K562 (cell line): ENCODE measurements around the gene TEX264. TPM values are rescaled to one million over a fixed set of nuclear protein-coding genes. Genes with fewer than 3 reads are reported as not detected.

Source experiments
- BRD4 ChIP-seq: fragments of 200-600 bp; sonication (generic); IDR thresholded peaks from 2 replicates; pipeline ENCODE4 v1.6.1; 2017; ENCODE audit warnings: inconsistent platforms
- RERE ChIP-seq: sonication (generic); formaldehyde crosslinking; IDR thresholded peaks from 2 replicates; pipeline ENCODE4 v1.8.0; 2023; ENCODE audit warnings: missing genetic modification reagents, mild to moderate bottlenecking, borderline replicate concordance
- TCFL5 ChIP-seq: fragments of 250-450 bp; sonication (Bioruptor Pico); conservative IDR thresholded peaks from 2 replicates; pipeline ENCODE4 v1.6.1; 2021; ENCODE audit warnings: mild to moderate bottlenecking, moderate library complexity, matching md5 sums
- ZBTB49 ChIP-seq: sonication (generic); formaldehyde crosslinking; IDR thresholded peaks from 2 replicates; pipeline ENCODE4 v1.8.0; 2022; ENCODE audit warnings: missing genetic modification reagents, mild to moderate bottlenecking, borderline replicate concordance
- ZFP1 ChIP-seq: fragments of 450-650 bp; formaldehyde crosslinking; IDR thresholded peaks from 2 replicates; pipeline ENCODE4 v1.4.0; 2020; ENCODE audit warnings: mild to moderate bottlenecking, mixed read lengths
- ZNF197 ChIP-seq: fragments of 200-800 bp; sonication (Bioruptor generic); IDR thresholded peaks from 2 replicates; pipeline ENCODE4 v1.6.1; 2016; ENCODE audit warnings: low read depth, missing genetic modification characterization, missing compliant biosample characterization
- ZNF717 ChIP-seq: fragments of 250-450 bp; sonication (Bioruptor Pico); IDR thresholded peaks from 2 replicates; pipeline ENCODE4 v1.5.0; 2021
- polyA plus RNA-seq, 8 experiments: library from polyadenylated mRNA; depleted of rRNA in 4 of 8; stranded (reverse) in 5 of 8; unstranded in 3 of 8; fragments of >200 nt; fragmentation: Nextera tagmentation in 2 of 8; fragmentation: Illumina TruSeq in 1 of 8; extraction: Ambion mirVana in 2 of 8; extraction: Trizol in 1 of 8; gene quantifications; 2 replicates each; pipeline versions ENCODE4 v1.2.1 to v1.2.3, GENCODE V29; 2011 to 2014; ENCODE audit warnings: inconsistent platforms in 1 of 8, missing spikeins in 1 of 8
- total RNA-seq, 7 experiments: library from RNA; depleted of rRNA in 6 of 7; stranded (reverse); fragments of >200 nt in 6 of 7; fragmentation: Illumina TruSeq in 2 of 7; extraction: Trizol in 2 of 7; gene quantifications; 2 replicates each; pipeline versions ENCODE4 v1.2.1 to v1.2.3, GENCODE V29; 2011 to 2021; ENCODE audit warnings: low replicate concordance in 1 of 7
- TF ChIP-seq, protein P1 (sequence below): sonication (generic); formaldehyde crosslinking; IDR thresholded peaks from 2 replicates; pipeline ENCODE4 v1.8.0; 2022; ENCODE audit warnings: mild to moderate bottlenecking, missing genetic modification reagents
- TF ChIP-seq, protein P2 (sequence below): fragments of 250-450 bp; sonication (Bioruptor Pico); IDR thresholded peaks from 2 replicates; pipeline ENCODE4 v1.8.0; 2021; ENCODE audit warnings: moderate library complexity, mild to moderate bottlenecking, inconsistent platforms
- TF ChIP-seq, protein P3 (sequence below): sonication (generic); formaldehyde crosslinking; IDR thresholded peaks from 2 replicates; pipeline ENCODE4 v1.8.1; 2023; ENCODE audit warnings: mild to moderate bottlenecking, missing genetic modification reagents, moderate library complexity

The TEX264 gene
- total and polyA plus RNA-seq, 9 of the 15 experiments (the other 6 are each of a cell fraction or from before 2014, with no cell fraction given): 4.1 to 47.0 (median 31.0) TPM

DNA sequence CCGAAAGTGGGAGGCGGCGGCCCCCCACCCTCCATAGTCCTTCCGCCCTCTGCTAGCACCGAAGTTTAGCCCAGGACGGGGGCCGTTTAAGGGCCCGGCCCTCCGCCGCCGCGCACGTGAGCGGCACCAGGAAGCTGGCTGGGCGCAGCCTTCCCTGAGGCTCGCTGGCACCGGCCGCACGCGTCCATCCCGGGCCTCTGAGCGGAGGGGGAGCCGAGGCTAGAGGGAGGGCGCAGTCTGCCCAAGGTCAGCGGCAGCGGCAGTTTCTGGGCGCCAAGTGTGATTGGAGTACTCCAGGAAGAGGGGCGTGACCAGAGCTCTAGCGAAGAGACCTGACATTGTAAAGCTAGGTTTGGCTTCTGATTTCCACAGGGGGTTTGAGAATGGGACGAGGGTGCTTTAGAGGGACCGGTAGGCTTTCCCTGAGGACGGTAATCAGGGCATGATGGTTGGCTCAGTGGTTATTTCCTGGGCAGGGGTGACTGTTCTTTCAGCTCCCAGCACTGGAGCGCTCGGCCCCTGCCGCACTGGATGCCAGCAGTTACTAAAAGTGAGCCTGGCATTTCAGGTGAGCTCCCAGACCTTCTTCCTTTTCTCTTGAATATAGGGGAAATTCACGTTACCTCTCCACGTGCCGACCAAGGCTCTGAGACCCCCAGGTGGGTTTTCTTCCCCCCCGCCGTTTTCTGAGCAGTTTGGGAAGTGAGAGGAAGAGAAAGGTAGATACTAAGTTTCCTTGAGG is 853 bp downstream of the TEX264 start (continued):
- TF ChIP-seq TCFL5 (CRISPR knock-in tag) (no peak), ZFP1 (CRISPR knock-in tag) (no peak), ZNF197 (no peak), ZBTB49 (CRISPR knock-in tag) (no peak), RERE (CRISPR knock-in tag) (no peak), ZNF717 (CRISPR knock-in tag) (no peak), BRD4 (no peak)
- TF ChIP-seq, protein P1, sequence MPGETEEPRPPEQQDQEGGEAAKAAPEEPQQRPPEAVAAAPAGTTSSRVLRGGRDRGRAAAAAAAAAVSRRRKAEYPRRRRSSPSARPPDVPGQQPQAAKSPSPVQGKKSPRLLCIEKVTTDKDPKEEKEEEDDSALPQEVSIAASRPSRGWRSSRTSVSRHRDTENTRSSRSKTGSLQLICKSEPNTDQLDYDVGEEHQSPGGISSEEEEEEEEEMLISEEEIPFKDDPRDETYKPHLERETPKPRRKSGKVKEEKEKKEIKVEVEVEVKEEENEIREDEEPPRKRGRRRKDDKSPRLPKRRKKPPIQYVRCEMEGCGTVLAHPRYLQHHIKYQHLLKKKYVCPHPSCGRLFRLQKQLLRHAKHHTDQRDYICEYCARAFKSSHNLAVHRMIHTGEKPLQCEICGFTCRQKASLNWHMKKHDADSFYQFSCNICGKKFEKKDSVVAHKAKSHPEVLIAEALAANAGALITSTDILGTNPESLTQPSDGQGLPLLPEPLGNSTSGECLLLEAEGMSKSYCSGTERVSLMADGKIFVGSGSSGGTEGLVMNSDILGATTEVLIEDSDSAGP (CRISPR knock-in tag): 0 out of 2 replicates have a peak, but pooled peaks have one; percentile 23
- TF ChIP-seq, protein P2, sequence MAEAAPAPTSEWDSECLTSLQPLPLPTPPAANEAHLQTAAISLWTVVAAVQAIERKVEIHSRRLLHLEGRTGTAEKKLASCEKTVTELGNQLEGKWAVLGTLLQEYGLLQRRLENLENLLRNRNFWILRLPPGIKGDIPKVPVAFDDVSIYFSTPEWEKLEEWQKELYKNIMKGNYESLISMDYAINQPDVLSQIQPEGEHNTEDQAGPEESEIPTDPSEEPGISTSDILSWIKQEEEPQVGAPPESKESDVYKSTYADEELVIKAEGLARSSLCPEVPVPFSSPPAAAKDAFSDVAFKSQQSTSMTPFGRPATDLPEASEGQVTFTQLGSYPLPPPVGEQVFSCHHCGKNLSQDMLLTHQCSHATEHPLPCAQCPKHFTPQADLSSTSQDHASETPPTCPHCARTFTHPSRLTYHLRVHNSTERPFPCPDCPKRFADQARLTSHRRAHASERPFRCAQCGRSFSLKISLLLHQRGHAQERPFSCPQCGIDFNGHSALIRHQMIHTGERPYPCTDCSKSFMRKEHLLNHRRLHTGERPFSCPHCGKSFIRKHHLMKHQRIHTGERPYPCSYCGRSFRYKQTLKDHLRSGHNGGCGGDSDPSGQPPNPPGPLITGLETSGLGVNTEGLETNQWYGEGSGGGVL (CRISPR knock-in tag): no peak
- TF ChIP-seq, protein P3, sequence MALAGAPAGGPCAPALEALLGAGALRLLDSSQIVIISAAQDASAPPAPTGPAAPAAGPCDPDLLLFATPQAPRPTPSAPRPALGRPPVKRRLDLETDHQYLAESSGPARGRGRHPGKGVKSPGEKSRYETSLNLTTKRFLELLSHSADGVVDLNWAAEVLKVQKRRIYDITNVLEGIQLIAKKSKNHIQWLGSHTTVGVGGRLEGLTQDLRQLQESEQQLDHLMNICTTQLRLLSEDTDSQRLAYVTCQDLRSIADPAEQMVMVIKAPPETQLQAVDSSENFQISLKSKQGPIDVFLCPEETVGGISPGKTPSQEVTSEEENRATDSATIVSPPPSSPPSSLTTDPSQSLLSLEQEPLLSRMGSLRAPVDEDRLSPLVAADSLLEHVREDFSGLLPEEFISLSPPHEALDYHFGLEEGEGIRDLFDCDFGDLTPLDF (CRISPR knock-in tag): no peak
